GM12872 (cell line): Measurements from ENCODE around the gene ZNF496.

Experiments
- TF ChIP-seq, protein P1 (sequence below): IDR thresholded peaks from 3 replicates; pipeline ENCODE4 v1.5.1; 2011; ENCODE audit warnings: low read depth, mild to moderate bottlenecking, low read length, moderate library complexity; ENCODE audit not compliant: insufficient read depth

ZNF496 gene

GRCh38 chr1:247350587-247350986 lies 18.9 kb upstream of the ZNF496 start:
- TF ChIP-seq, protein P1, sequence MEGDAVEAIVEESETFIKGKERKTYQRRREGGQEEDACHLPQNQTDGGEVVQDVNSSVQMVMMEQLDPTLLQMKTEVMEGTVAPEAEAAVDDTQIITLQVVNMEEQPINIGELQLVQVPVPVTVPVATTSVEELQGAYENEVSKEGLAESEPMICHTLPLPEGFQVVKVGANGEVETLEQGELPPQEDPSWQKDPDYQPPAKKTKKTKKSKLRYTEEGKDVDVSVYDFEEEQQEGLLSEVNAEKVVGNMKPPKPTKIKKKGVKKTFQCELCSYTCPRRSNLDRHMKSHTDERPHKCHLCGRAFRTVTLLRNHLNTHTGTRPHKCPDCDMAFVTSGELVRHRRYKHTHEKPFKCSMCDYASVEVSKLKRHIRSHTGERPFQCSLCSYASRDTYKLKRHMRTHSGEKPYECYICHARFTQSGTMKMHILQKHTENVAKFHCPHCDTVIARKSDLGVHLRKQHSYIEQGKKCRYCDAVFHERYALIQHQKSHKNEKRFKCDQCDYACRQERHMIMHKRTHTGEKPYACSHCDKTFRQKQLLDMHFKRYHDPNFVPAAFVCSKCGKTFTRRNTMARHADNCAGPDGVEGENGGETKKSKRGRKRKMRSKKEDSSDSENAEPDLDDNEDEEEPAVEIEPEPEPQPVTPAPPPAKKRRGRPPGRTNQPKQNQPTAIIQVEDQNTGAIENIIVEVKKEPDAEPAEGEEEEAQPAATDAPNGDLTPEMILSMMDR, result no peak

DNA sequence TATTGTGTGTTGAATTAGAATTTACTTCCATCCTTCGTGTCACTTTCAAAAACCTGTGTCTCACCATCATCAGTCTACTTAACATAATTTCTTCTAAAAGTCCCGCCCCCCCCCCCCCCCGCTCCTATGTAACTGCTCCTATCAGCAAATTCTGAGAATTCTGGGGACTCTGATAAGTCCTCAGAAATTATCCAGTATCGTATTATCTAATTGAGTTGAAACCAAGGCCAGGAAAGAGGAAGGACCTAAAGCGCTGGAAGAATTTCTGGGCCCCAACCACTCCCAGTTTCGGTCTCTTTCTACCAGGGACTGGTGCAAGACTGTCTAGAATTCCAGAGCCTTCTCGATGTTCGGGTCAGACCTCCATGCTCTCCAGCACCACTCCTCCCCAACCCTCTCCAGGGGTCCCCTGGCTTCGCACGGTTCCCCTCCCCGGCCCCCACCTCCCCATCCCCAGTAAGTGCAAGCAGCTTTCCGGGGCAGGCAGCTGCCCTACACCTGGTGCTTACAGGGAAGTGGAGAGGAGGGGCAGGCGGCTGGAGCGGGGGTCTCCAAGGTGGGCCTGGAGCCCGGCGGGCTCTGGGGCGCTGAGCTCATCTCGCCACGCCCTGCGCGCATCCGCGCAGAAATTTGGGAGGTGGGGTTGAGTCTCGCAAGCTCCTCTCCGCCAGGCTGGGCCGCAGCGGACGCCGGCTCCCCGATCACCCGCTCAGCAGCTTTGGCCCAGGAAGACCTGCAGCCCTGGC lies 16.0 kb upstream of the ZNF496 start:
- TF ChIP-seq, protein P1, result no peak

GRCh38 chr1:247345881-247346280 lies 14.2 kb upstream of the ZNF496 start:
- TF ChIP-seq, protein P1, result no peak

DNA sequence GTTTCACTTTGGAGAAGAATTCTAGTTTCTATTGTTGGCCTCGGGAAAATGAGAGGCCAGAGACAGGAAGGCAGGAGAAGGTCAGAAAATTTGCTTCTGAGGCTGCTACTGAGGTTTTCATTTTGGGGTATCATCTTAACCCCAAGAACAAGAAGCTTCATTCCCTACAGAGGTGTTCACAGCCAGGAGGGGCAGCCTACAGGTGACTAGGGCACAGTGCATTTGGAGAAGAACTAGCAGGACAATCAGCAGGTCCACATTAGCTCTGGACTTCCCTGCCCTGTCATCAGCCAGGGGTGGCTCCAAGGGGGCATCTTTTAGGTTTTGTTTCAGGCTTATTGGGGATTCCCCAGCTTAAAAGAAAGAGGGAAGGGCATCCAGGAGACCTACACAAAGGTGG lies 12.1 kb upstream of the ZNF496 start:
- TF ChIP-seq, protein P1, result no peak

DNA sequence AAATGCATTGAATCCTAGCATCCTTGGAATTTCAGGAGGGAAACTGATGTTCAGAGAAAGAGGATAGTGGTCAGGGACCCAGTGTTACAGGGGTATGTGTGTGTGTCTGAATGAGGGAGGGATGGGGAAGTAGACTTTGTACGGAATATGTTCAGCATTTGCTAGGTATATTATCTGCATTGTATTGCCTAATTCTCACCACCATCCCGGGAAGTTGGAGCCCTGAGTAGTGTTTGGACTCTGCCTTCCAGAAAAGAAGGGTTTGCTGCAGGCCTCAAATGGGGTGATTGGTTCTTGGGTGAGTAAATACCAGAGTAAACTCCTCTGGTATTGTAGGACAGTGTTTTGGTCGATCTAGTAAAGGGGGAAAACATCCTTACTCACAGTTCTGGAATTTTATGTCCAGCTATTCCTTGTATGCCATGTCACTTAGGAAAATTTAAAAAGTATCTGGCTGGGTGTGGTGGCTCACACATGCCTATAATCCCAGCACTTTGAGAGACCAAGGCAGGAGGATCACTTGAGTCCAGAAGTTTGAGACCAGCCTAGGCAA lies 7.1 kb upstream of the ZNF496 start:
- TF ChIP-seq, protein P1, result no peak

DNA sequence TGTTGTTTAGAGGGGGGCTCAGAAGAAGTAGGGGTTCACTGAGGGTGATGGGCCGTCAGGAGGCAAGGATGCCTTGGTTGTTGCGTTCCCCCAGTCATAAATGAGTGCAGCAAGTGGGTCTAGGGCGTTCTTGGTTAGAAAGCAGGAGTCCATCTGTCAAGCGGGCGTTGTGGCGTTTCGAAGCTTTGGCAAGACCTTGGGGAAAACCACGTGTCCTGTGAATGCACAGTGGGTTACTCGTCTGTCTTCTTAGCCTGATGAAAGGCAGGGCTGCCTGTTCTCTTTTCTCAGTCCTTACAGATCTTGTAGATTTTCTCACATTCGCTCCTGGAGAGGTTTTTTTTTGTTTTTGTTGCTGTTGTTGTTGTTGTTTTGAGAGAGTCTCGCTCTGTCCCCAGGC lies 6.3 kb upstream of the ZNF496 start:
- TF ChIP-seq, protein P1, result no peak

- TF ChIP-seq, protein P1, result no peak
Measured at GRCh38 chr1:247337250-247337746, 5.6 kb upstream of the ZNF496 start.
